Inflammatory macrophage treated with lipopolysaccharide for 1 hour (primary cell): ENCODE data around the gene ZNF675.
"Not testable (repeated sequence)": the region's sequence is repeated elsewhere in the genome, so short reads cannot be mapped to it uniquely, and the experiment has no call there.

Source experiments
- DNase-seq, 2 donors: peaks; one replicate each; pipeline ENCODE4 v3.0.0-alpha.2; 2020 to 2022

ZNF675 gene

GRCh38 chr19:23686621-23687423 is at the start of gene ZNF675:
ZNF675 (minus strand) TSS chr19:23687212; CDS start chr19:23687033, 179 bp downstream.
- DNase-seq = peak; percentile 91 to 92

GRCh38 chr19:23730729-23731465 is 43.9 kb upstream of the ZNF675 start:
- DNase-seq = not testable (repeated sequence)

GRCh38 chr19:23724161-23724560 is 37.1 kb upstream of the ZNF675 start:
- DNase-seq = not testable (repeated sequence)

- no peak for DNase-seq
Observed at GRCh38 chr19:23718802-23719201, 31.8 kb upstream of the ZNF675 start.

- DNase-seq = no peak
Observed at GRCh38 chr19:23716792-23717191, 29.8 kb upstream of the ZNF675 start.

GRCh38 chr19:23709347-23709746 is 22.3 kb upstream of the ZNF675 start:
- DNase-seq = no peak

- DNase-seq = no peak
Observed at GRCh38 chr19:23706657-23707056, 19.6 kb upstream of the ZNF675 start.

GRCh38 chr19:23699521-23699860 is 12.5 kb upstream of the ZNF675 start:
- DNase-seq = no peak

GRCh38 chr19:23698711-23699520 is 11.9 kb upstream of the ZNF675 start:
- no peak for DNase-seq

- DNase-seq = not testable (repeated sequence)
Observed at GRCh38 chr19:23692937-23693336, 5.9 kb upstream of the ZNF675 start.

GRCh38 chr19:23673132-23673531 is 13.9 kb downstream of the ZNF675 start:
- no peak for DNase-seq

- DNase-seq = not testable (repeated sequence)
Observed at GRCh38 chr19:23668606-23669005, 18.4 kb downstream of the ZNF675 start.

- no peak for DNase-seq
Observed at GRCh38 chr19:23665651-23666410, 21.2 kb downstream of the ZNF675 start.

GRCh38 chr19:23649817-23650216 is 37.2 kb downstream of the ZNF675 start:
- DNase-seq = not testable (repeated sequence)
